SK-N-SH treated with all-trans-retinoic acid at 6 μM for 48 hours (cell line): Measurements from ENCODE around the gene NCAN.

Source experiments
- ATAC-seq: fragments of 200-7000 bp; cut with Tn5 transposase; 3 replicates; pipeline ENCODE4 v1.9.1; 2020; ENCODE audit warnings: mild to moderate bottlenecking, moderate library complexity
- ARNTL ChIP-seq: fragments of 450-650 bp; formaldehyde crosslinking; IDR thresholded peaks from 2 replicates; pipeline ENCODE4 v1.5.0; 2020; ENCODE audit warnings: low read depth, mild to moderate bottlenecking, moderate library complexity, borderline replicate concordance
- CSDC2 ChIP-seq: fragments of 250-450 bp; sonication (Bioruptor Pico); IDR thresholded peaks from 2 replicates; pipeline ENCODE4 v1.5.0; 2020; ENCODE audit warnings: mild to moderate bottlenecking, moderate library complexity
- CSRNP3 ChIP-seq: fragments of 250-450 bp; sonication (Bioruptor Pico); IDR thresholded peaks from 2 replicates; pipeline ENCODE4 v1.5.1; 2021; ENCODE audit warnings: mild to moderate bottlenecking, moderate library complexity
- ESRRG ChIP-seq: fragments of 250-450 bp; sonication (Bioruptor Pico); IDR thresholded peaks from 2 replicates; pipeline ENCODE4 v1.6.1; 2021; ENCODE audit warnings: mild to moderate bottlenecking
- GLIS3 ChIP-seq: fragments of 250-450 bp; sonication (Bioruptor Pico); IDR thresholded peaks from 2 replicates; pipeline ENCODE4 v1.5.0; 2020; ENCODE audit warnings: mild to moderate bottlenecking, moderate library complexity
- ISL1 ChIP-seq: fragments of 250-450 bp; sonication (Bioruptor Pico); IDR thresholded peaks from 2 replicates; pipeline ENCODE4 v2.1.2; 2022; ENCODE audit warnings: mild to moderate bottlenecking, moderate library complexity
- PATZ1 ChIP-seq: fragments of 250-450 bp; sonication (Bioruptor Pico); IDR thresholded peaks from 2 replicates; pipeline ENCODE4 v1.8.0; 2020; ENCODE audit warnings: mild to moderate bottlenecking, moderate library complexity, borderline replicate concordance
- PPARA ChIP-seq: fragments of 250-450 bp; sonication (Bioruptor Pico); IDR thresholded peaks from 2 replicates; pipeline ENCODE4 v1.5.0; 2020; ENCODE audit warnings: mild to moderate bottlenecking, borderline replicate concordance
- SNAI2 ChIP-seq: fragments of 250-450 bp; sonication (Bioruptor Pico); IDR thresholded peaks from 2 replicates; pipeline ENCODE4 v1.5.0; 2020; ENCODE audit warnings: mild to moderate bottlenecking, moderate library complexity
- TOX ChIP-seq: fragments of 250-450 bp; sonication (Bioruptor Pico); IDR thresholded peaks from 2 replicates; pipeline ENCODE4 v1.8.0; 2021; ENCODE audit warnings: mild to moderate bottlenecking, moderate library complexity, borderline replicate concordance
- TSHZ2 ChIP-seq: fragments of 250-450 bp; sonication (Bioruptor Pico); IDR thresholded peaks from 2 replicates; pipeline ENCODE4 v1.5.0; 2020; ENCODE audit warnings: mild to moderate bottlenecking, moderate library complexity
- ZC3H10 ChIP-seq: fragments of 250-450 bp; sonication (Bioruptor Pico); IDR thresholded peaks from 2 replicates; pipeline ENCODE4 v1.5.1; 2021; ENCODE audit warnings: mild to moderate bottlenecking, moderate library complexity
- ZFP30 ChIP-seq: fragments of 450-650 bp; formaldehyde crosslinking; IDR thresholded peaks from 2 replicates; pipeline ENCODE4 v1.5.0; 2022; ENCODE audit warnings: mild to moderate bottlenecking, moderate library complexity
- ZNF565 ChIP-seq: fragments of 450-650 bp; formaldehyde crosslinking; conservative IDR thresholded peaks from 2 replicates; pipeline ENCODE4 v1.5.0; 2020; ENCODE audit warnings: low read depth, mild to moderate bottlenecking, moderate library complexity
- ZNF8 ChIP-seq: fragments of 450-650 bp; formaldehyde crosslinking; IDR thresholded peaks from 2 replicates; pipeline ENCODE4 v1.5.0; 2020; ENCODE audit warnings: mild to moderate bottlenecking, moderate library complexity

Gene NCAN

GRCh38 chr19:19181488-19181998 lies 30.2 kb upstream of the NCAN start (continued):
- no peak for TF ChIP-seq ESRRG (CRISPR knock-in tag)

- TF ChIP-seq ESRRG (CRISPR knock-in tag): no peak
- TF ChIP-seq SNAI2: no peak
- TF ChIP-seq TOX (CRISPR knock-in tag): no peak
- no peak for TF ChIP-seq ZNF565 (CRISPR knock-in tag)
- TF ChIP-seq ZC3H10 (CRISPR knock-in tag): no peak
- TF ChIP-seq TSHZ2 (CRISPR knock-in tag): no peak
- TF ChIP-seq CSRNP3 (CRISPR knock-in tag): no peak
- no peak for TF ChIP-seq ISL1 (CRISPR knock-in tag)
- ATAC-seq: peak; percentile 96
Observed at GRCh38 chr19:19185853-19186740, 25.7 kb upstream of the NCAN start.

GRCh38 chr19:19186742-19187141 lies 25.0 kb upstream of the NCAN start:
- no peak for TF ChIP-seq ZNF565 (CRISPR knock-in tag)
- no peak for TF ChIP-seq ZNF8 (CRISPR knock-in tag)
- no peak for TF ChIP-seq ESRRG (CRISPR knock-in tag)
- TF ChIP-seq ZC3H10 (CRISPR knock-in tag): no peak
- TF ChIP-seq PATZ1 (CRISPR knock-in tag): no peak
- ATAC-seq: no peak

GRCh38 chr19:19191768-19192077 lies 20.0 kb upstream of the NCAN start:
- peak; percentile 7 for ATAC-seq
- TF ChIP-seq TOX (CRISPR knock-in tag) (no peak), ARNTL (CRISPR knock-in tag) (no peak), CSRNP3 (CRISPR knock-in tag) (no peak), ISL1 (CRISPR knock-in tag) (no peak), PPARA (CRISPR knock-in tag) (no peak), ZFP30 (no peak), CSDC2 (CRISPR knock-in tag) (no peak), ZNF565 (CRISPR knock-in tag) (no peak), GLIS3 (CRISPR knock-in tag) (no peak), ZNF8 (CRISPR knock-in tag) (no peak), PATZ1 (CRISPR knock-in tag) (no peak)
